GM12801 (cell line): ENCODE results near the gene HOXB3.

Source experiments
- TF ChIP-seq, protein P1 (sequence below): IDR thresholded peaks from one replicate; pipeline ENCODE4 v1.5.1; 2011; ENCODE audit warnings: control low read depth; ENCODE audit not compliant: insufficient read length; ENCODE audit errors: extremely low read depth

Gene HOXB3

DNA sequence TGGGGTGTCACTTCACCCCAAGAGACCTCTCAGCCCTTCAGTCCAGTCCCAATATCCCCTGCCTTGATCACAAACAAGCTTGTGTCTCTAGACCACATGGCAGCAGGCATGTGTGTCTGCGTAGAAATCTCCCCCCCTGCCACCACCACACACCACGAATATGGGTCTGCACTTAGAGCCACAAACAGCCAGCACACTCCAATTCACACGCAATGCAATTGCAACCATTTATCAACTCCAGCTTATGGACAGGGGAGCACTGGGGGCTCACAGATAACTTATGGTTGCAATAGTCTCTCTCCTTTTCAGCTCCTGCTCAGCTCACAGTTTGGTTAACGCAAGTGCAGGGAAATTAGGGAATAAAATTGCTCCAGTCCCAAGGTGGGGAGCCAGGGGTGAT is 33.5 kb upstream of the HOXB3 start:
- TF ChIP-seq, protein P1, sequence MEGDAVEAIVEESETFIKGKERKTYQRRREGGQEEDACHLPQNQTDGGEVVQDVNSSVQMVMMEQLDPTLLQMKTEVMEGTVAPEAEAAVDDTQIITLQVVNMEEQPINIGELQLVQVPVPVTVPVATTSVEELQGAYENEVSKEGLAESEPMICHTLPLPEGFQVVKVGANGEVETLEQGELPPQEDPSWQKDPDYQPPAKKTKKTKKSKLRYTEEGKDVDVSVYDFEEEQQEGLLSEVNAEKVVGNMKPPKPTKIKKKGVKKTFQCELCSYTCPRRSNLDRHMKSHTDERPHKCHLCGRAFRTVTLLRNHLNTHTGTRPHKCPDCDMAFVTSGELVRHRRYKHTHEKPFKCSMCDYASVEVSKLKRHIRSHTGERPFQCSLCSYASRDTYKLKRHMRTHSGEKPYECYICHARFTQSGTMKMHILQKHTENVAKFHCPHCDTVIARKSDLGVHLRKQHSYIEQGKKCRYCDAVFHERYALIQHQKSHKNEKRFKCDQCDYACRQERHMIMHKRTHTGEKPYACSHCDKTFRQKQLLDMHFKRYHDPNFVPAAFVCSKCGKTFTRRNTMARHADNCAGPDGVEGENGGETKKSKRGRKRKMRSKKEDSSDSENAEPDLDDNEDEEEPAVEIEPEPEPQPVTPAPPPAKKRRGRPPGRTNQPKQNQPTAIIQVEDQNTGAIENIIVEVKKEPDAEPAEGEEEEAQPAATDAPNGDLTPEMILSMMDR = no peak

DNA sequence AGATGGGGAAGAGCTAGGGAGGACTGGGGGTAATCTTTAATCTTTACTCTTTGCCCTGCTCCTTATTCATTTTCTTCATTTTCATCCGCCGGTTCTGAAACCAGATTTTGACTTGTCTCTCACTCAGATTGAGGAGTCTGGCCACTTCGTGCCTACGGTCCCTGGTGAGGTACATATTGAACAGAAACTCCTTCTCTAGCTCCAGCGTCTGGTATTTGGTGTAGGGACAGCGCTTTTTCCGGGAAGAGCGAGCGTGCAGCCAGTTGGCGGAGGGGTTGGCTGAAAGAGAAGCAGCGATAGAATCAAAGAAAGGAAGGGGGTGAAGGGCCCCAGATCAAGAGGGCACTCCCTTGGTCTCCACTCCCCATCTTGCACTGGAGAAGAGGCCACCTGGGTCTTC is 32.8 kb upstream of the HOXB3 start:
- TF ChIP-seq, protein P1 = no peak

DNA sequence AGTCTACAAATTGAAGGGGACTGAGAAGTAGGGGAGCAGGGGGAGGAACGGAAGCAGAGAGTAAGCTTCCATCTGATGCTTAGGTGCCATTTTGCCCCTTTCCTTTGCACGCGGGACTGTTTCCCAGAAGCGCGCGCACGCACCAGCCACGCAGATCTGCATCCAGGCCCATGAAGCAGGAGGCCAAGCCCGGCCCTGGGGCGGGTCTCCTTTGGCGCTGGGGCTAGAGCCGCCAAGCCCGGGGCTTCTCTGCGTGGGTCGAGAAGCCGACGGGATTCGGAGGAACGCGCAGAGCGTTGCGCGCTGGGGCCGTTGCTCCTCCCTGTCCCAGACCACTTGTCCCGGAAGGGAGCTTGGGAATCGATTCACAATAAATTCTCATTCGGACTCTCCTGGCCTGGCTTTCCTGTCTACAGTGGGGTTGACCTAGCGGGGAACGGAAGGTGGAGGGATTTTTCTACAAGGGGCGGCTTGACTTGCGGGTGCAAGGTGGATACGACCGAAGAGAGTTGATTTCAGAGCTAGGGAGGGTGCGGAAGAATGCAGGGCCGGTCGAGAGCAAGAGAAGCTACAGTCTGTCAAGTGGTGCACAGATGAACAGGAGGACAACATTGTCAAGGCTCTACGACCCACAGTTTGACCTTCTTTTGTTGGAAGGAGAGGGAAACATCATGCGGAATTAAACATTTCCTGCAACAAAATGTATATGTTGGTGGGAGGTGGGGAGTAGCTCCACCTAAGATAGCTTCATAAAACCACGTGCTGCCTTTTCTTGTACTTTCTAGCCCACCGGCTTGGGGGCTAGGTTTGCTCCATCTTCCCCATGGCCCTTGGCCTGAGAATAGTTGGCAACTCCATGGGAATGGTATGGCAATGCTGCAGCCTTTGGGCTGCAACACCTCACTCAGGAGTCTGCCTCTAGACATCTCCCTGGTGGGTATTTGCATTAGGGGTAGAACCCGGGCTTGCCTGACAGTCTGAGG is 31.7 kb upstream of the HOXB3 start:
- TF ChIP-seq, protein P1 = no peak

DNA sequence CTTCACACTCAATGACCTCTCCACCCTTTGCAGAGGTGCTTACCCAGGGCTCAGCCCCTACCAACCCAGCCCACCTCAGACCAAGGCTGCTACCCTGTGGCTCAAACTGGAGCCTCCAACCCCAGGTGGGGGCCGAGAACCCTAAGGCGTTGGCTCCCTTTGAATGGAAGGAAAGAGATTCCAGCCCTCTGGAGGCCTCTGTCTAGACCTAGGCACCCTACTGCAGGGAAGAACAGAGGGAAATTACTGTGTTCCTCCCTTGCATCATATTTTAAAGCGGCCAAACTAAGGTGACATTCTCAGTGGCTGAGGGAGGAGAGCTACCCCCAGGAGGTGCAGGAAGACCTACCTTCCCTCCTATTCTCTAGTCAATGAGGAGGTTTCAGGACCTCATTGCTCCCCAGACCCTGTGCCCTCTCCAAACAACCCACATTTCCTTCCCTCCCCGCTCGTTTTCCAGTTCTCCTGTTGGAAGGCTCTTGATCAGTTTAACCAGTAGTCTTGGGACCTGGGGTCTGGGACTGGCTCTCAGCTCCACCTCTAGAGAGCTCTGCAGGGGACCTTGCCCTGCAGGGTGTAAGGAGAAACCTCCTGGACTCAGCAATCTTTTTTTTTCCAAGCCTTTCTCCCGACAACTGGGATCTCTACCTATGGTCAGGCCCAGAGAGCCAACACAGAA is 30.6 kb upstream of the HOXB3 start:
- TF ChIP-seq, protein P1 = no peak

DNA sequence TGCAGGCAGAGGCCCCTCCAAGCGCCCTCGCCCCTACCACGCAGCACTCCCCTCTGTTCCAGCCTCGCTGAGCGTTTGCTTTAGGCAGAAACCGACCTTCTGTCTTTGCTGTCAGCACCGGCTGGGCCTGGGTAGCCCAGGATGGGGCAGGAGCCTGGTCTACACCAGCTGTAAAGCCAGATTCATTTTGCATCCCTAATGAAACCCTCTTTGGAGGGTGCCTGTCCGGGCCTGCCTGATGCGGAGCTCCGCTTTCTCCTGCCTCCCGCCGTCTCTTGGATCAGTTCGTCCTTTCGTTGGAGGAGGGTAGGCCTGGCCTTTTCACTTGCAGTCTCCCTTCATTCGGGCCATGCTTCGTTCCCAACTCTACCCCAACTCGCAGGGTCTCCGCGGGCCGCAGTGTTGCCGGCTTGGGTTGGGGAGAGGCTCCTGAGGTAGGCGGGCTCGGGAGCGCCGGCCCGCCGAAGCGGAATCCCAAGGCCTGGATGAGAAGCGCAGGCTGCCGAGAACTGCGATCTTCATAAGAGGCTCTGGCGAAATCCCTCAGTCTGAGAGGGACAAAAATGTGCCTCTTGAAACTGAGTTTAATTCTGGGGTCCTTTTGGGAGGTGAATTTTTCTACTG is 29.9 kb upstream of the HOXB3 start:
- TF ChIP-seq, protein P1 = no peak

DNA sequence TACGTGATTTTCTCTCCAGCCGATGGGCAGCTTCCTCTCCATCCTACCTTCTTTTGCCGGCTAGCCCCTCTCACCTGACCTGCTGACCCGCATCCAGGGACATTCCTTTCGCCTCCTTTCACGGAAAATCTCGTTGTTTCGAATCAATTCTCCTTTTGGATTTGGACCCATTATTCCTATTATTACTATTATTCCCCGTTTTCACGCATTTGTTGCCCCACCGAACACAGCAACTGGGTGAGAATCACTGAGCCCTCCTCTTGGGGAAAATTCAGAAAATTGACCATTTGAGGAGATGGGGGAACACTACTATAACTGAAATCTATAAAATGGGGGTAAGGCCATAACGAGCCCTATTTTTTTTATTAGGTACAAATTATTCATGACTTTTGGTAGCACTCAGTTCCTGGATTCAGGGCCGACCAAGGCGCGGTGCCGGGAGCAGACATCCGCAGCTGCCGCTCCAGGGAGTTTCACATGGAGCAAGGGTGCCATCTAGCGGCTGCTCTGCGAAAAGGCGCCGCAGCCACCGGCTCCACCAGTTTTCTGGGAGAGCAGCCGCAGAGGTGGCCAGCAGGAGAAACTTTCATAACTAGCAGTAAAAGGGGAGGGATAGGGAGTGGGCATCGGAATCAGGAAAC is 28.3 kb upstream of the HOXB3 start:
- TF ChIP-seq, protein P1 = no peak
